GM12875 (cell line): ENCODE data around the gene CORO1C.

Experiments
- H3K4me3 ChIP-seq: one replicate; pipeline ENCODE4 v1.5.1; 2011; ENCODE audit warnings: low read depth, low read length, control low read depth
- CTCF ChIP-seq: IDR thresholded peaks from 2 replicates; pipeline ENCODE4 v1.5.1; 2011; ENCODE audit warnings: low read depth, mild to moderate bottlenecking, control low read depth, inconsistent platforms, low read length, moderate library complexity, borderline replicate concordance; ENCODE audit not compliant: insufficient read depth

Gene CORO1C

GRCh38 chr12:108650083-108650482 is 81.2 kb downstream of the CORO1C start:
- TF ChIP-seq CTCF: no peak

GRCh38 chr12:108649669-108650068 is 81.6 kb downstream of the CORO1C start:
- TF ChIP-seq CTCF: no peak
- H3K4me3 ChIP-seq: no peak overlapping the region

More at GRCh38 chr12:108650083-108650482, 81.2 kb downstream of the CORO1C start:
- H3K4me3 ChIP-seq: no peak overlapping the region

GRCh38 chr12:108649126-108649525 is 82.2 kb downstream of the CORO1C start:
- no peak for TF ChIP-seq CTCF

GRCh38 chr12:108648371-108648770 is 82.9 kb downstream of the CORO1C start:
- no peak overlapping the region for H3K4me3 ChIP-seq
- TF ChIP-seq CTCF: no peak

More at GRCh38 chr12:108649126-108649525, 82.2 kb downstream of the CORO1C start:
- no peak overlapping the region for H3K4me3 ChIP-seq

- H3K4me3 ChIP-seq: no peak overlapping the region
- no peak for TF ChIP-seq CTCF
Measured at GRCh38 chr12:108647585-108648287, 83.6 kb downstream of the CORO1C start.

GRCh38 chr12:108646600-108647579 is 84.4 kb downstream of the CORO1C start:
- H3K4me3 ChIP-seq: no peak overlapping the region
- TF ChIP-seq CTCF: no peak
